Heart left ventricle (tissue), 16 donors: ENCODE results near the gene CDKN2B. TPM values are rescaled to one million over a fixed set of nuclear protein-coding genes. Genes with fewer than 3 reads are reported as not detected.

Source experiments
- ATAC-seq, 4 donors: fragments of 200-7000 bp; cut with Tn5 transposase; one replicate each; pipeline ENCODE4 v1.9.1; 2020 to 2022; ENCODE audit warnings: moderate library complexity in 4 of 4, mild to moderate bottlenecking in 3 of 4, moderate number of reproducible peaks in 1 of 4
- DNase-seq, 5 donors: peaks; one replicate each; pipeline ENCODE4 v3.0.0-alpha.2; 2020
- H3K27ac ChIP-seq, 12 donors: fragments of 200-600 bp; sonication (generic) in 4 of 12; one replicate each; pipeline versions ENCODE4 v1.5.0 to v1.8.0; 2016 to 2022; ENCODE audit warnings: mild to moderate bottlenecking in 2 of 12
- H3K27me3 ChIP-seq, 9 donors: fragments of 200-600 bp; sonication (generic) in 2 of 9; one replicate each; pipeline versions ENCODE4 v1.5.1 to v1.8.0; 2016 to 2022; ENCODE audit warnings: mild to moderate bottlenecking in 3 of 9
- H3K36me3 ChIP-seq, 9 donors: fragments of 200-600 bp; sonication (generic) in 2 of 9; one replicate each; pipeline versions ENCODE4 v1.5.0 to v1.8.0; 2018 to 2022; ENCODE audit warnings: mild to moderate bottlenecking in 2 of 9
- H3K4me1 ChIP-seq, 12 donors: fragments of 200-600 bp; sonication (generic) in 4 of 12; one replicate each; pipeline versions ENCODE4 v1.5.0 to v1.8.0; 2016 to 2022; ENCODE audit warnings: mild to moderate bottlenecking in 3 of 12
- H3K4me3 ChIP-seq, 12 donors: fragments of 200-600 bp; sonication (generic) in 4 of 12; one replicate each; pipeline versions ENCODE4 v1.5.0 to v1.8.0; 2017 to 2022; ENCODE audit warnings: mild to moderate bottlenecking in 9 of 12, moderate library complexity in 4 of 12
- H3K9me3 ChIP-seq, 12 donors: fragments of 200-600 bp; sonication (generic) in 4 of 12; one replicate each; pipeline versions ENCODE4 v1.5.0 to v1.8.0; 2016 to 2022; ENCODE audit warnings: mild to moderate bottlenecking in 1 of 12
- CTCF ChIP-seq, 12 donors: fragments of 200-600 bp; sonication (generic) in 4 of 12; IDR thresholded peaks; one replicate each; pipeline versions ENCODE4 v1.5.0 to v1.8.0; 2018 to 2022; ENCODE audit warnings: antibody characterized with exemption in 12 of 12, mild to moderate bottlenecking in 5 of 12
- POLR2A ChIP-seq, 2 donors: fragments of 450-650 bp; IDR thresholded peaks; one replicate each; pipeline ENCODE4 v1.6.1; 2017; ENCODE audit warnings: antibody characterized with exemption in 2 of 2, mild to moderate bottlenecking in 2 of 2, moderate library complexity in 2 of 2
- WGBS, 4 donors: extraction: QIAGEN DNeasy Blood & Tissue Kit in 2 of 4; methylation state at CpG; one replicate each; pipeline versions ENCODE4 v1.1.5 to v1.1.7; 2013 to 2018; 5-methylcytosine and 5-hydroxymethylcytosine counted together
- intact Hi-C, 10 donors: fragments of 100-400 bp; cut with DNase I; formaldehyde crosslinking; loops; one replicate each; pipeline versions ENCODE4 v1.11.1 to v1.14.2; 2022
- polyA plus RNA-seq, 2 donors: library from polyadenylated mRNA; stranded (reverse); fragments of 200-250 nt; gene quantifications; one replicate each; pipeline ENCODE4 v1.2.3, GENCODE V29; 2013
- total RNA-seq, 9 donors: library from RNA; depleted of rRNA in 2 of 9; stranded (reverse); fragments of >200 nt in 2 of 9; fragmentation: NEBNext Ultra II Directional in 3 of 9; extraction: Animal tissue kit (Norgen Biotek cat#: 25700) in 3 of 9; gene quantifications; one replicate each; pipeline versions ENCODE4 v1.1.0 to v1.2.4, GENCODE V29; 2016 to 2023
- donor health status: ischemic (EF 13 %, LVEDD 7.1; RV severe dilation, severe dysfunction).
- donor health status: healthy with polysubstance abuse.
- donor health status: DM: no; HTN: yes; CAD: no.
- donor health status: DM: no; HTN: no; CAD: no.
- donor health status: ischemic (EF 25% LVEDD 6.9; RV normal size, moderate dysfunction).
- donor health status: ischemic (EF 25% LVEDD 5.7; RV mildly dilated, moderate dysfunction).
- donor health status: healthy.
- donor health status: DM: yes; HTN: yes; CAD: no.
- donor health status: ischemic (EF 35%, LVEDD 5.7; RV mildly dilated, moderate dysfunction).
- donor health status: nonischemic (EF 11% LVEDD 7.7; RV severe dilation, severe dysfunction).
- donor health status: DM: yes; HTN: yes; CAD: no.
- donor health status: PGD.
- donor health status: ischemic (EF 29% LVEDD 5.4; RV normal size, mild dysfunction).
- donor health status: nonischemic (EF 23%, LVEDD 6.1; RV moderate dilation, normal function).

The CDKN2B gene
- total and polyA plus RNA-seq, 11 donors = 0.88 to 4.8 (median 1.6) TPM

GRCh38 chr9:22002038-22002437, 7.1 kb downstream of the CDKN2B start:
- peaks cover 0 to 9% (median 0%) of the 10 kb centered on the region in 12 donors for H3K4me1 ChIP-seq
- peaks cover 4 to 58% (median 21%) of the 10 kb centered on the region in 9 donors for H3K27me3 ChIP-seq
- intact Hi-C loops = loop anchor here in 5 of 10 donors (10.0 kb wide), 3 partner anchors 113 to 197 kb away; partner anchors contain the start of gene MTAP (in 1 of the 5)

DNA sequence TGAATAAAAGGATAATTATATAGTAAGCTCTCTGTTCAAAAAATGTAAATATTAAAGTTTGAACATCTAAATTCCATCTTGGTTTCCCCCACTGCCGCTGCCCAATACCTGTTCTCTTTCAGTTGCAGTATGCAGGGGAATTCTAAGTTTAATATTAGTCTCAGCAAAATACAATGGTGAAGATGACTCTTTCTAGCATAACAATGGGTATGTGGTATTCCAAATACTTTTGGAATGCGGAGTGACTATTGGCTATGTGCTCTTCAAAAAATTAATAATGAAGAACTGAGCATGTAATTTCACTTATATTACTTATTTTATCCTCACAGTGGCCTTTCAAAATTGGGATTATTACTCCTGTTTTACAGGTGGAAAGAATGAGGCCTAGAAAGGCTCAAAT, 11.1 kb downstream of the CDKN2B start:
- peaks cover 0 to 27% (median 5%) of the 10 kb centered on the region in 12 donors for H3K4me1 ChIP-seq
- no peak overlapping the region for H3K4me3 ChIP-seq
- TF ChIP-seq POLR2A (IDR thresholded peaks at IDR 0.05) (no peak), CTCF (IDR thresholded peaks at IDR 0.05) (no peak)
- intact Hi-C loops = loop anchor here in 2 of 10 donors (10.0 kb wide), 3 partner anchors 57 to 183 kb away; no protein-coding TSS in a partner anchor
- DNase-seq = no peak
- H3K27me3 ChIP-seq = peaks cover 0 to 30% (median 12%) of the 10 kb centered on the region in 9 donors
- H3K27ac ChIP-seq = no peak overlapping the region
- H3K36me3 ChIP-seq = no peaks in the 10 kb centered on the region
- no peaks in the 10 kb centered on the region for H3K9me3 ChIP-seq
- WGBS, 4 donors = 68 to 92% (median 80%) methylated on average over 2 of the region's 2 CpGs
- no peak for ATAC-seq

More at GRCh38 chr9:22002038-22002437, 7.1 kb downstream of the CDKN2B start:
- WGBS, 4 donors = 27 to 76% (median 70%) methylated on average over 1 of the region's 1 CpG
- ATAC-seq (no peak), DNase-seq (no peak)
- Histone ChIP-seq H3K9me3 (no peaks in the 10 kb centered on the region), H3K27ac (no peak overlapping the region), H3K4me3 (no peak overlapping the region), H3K36me3 (no peaks in the 10 kb centered on the region)
- TF ChIP-seq CTCF (IDR thresholded peaks at IDR 0.05) = no peak
- TF ChIP-seq POLR2A (IDR thresholded peaks at IDR 0.05) = no peak

GRCh38 chr9:21997480-21997879, 11.6 kb downstream of the CDKN2B start:
- H3K4me3 ChIP-seq = no peak overlapping the region
- H3K27ac ChIP-seq = no peak overlapping the region
- intact Hi-C loops = loop anchor here in 2 of 10 donors (10.0 kb wide), 3 partner anchors 57 to 183 kb away; no protein-coding TSS in a partner anchor
- no peaks in the 10 kb centered on the region for H3K36me3 ChIP-seq
- no peak for ATAC-seq
- WGBS, 4 donors = 65 to 96% (median 87%) methylated on average over 1 of the region's 1 CpG
- TF ChIP-seq CTCF (IDR thresholded peaks at IDR 0.05) = no peak
- TF ChIP-seq POLR2A (IDR thresholded peaks at IDR 0.05) = no peak
- peaks cover 0 to 27% (median 5%) of the 10 kb centered on the region in 12 donors for H3K4me1 ChIP-seq
- no peak for DNase-seq
- peaks cover 0 to 29% (median 14%) of the 10 kb centered on the region in 9 donors for H3K27me3 ChIP-seq
- no peaks in the 10 kb centered on the region for H3K9me3 ChIP-seq

DNA sequence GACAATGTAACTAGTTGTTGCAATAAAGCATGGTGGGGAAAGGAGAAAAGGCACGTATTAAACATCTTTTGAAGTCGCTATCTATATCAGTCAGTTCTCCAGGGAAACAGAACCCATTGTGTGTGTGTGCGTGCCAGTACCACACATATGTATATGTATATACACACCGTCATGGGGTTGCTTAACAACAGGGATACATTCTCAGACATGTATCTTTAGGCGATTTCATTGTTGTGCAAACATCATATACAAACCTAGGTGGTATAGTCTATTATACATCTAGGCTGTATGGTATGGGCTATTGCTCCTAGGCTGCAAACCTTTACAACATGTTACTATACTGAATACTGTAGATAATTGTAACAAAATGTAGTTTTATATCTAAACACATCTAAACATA, 12.2 kb downstream of the CDKN2B start:
- Histone ChIP-seq H3K9me3 (no peaks in the 10 kb centered on the region), H3K27ac (no peak overlapping the region), H3K36me3 (no peaks in the 10 kb centered on the region), H3K4me3 (no peak overlapping the region), H3K4me1 (peaks cover 0 to 27% (median 5%) of the 10 kb centered on the region in 12 donors), H3K27me3 (peaks cover 0 to 29% (median 18%) of the 10 kb centered on the region in 9 donors)
- no peak for TF ChIP-seq CTCF (IDR thresholded peaks at IDR 0.05)
- TF ChIP-seq POLR2A (IDR thresholded peaks at IDR 0.05) = no peak
- 61 to 79% (median 73%) methylated on average over 5 of the region's 5 CpGs for WGBS, 4 donors
- DNase-seq (no peak), ATAC-seq (no peak)
- intact Hi-C loops = loop anchor here in 2 of 10 donors (10.0 kb wide), 3 partner anchors 58 to 182 kb away; no protein-coding TSS in a partner anchor
